Left lung (tissue), 10 donors: ENCODE results near the gene KRT72. TPM values are rescaled to one million over a fixed set of nuclear protein-coding genes. Genes with fewer than 3 reads are reported as not detected.

Experiments used
- ATAC-seq: fragments of 200-7000 bp; cut with Tn5 transposase; one replicate; pipeline ENCODE4 v1.9.1; 2020; ENCODE audit warnings: moderate library complexity
- DNase-seq, 4 donors: peaks; one replicate each; pipeline ENCODE4 v3.0.0-alpha.2; 2013 to 2020
- H3K27ac ChIP-seq, 2 donors: fragments of 200-600 bp; sonication (generic) in 1 of 2; one replicate each; pipeline versions ENCODE4 v1.5.0 to v1.8.0; 2020 to 2021
- H3K27me3 ChIP-seq, 2 donors: fragments of 200-600 bp; sonication (generic) in 1 of 2; one replicate each; pipeline versions ENCODE4 v1.5.0 to v1.8.0; 2020 to 2021
- H3K36me3 ChIP-seq, 2 donors: fragments of 200-600 bp; sonication (generic) in 1 of 2; one replicate each; pipeline versions ENCODE4 v1.5.0 to v1.8.0; 2020 to 2021
- H3K4me1 ChIP-seq, 2 donors: fragments of 200-600 bp; one replicate each; pipeline ENCODE4 v1.8.0; 2021
- H3K4me3 ChIP-seq, 2 donors: fragments of 200-600 bp; sonication (generic) in 1 of 2; one replicate each; pipeline versions ENCODE4 v1.5.0 to v1.8.0; 2020 to 2021; ENCODE audit warnings: mild to moderate bottlenecking in 1 of 2
- H3K9me3 ChIP-seq, 2 donors: fragments of 200-600 bp; sonication (generic) in 1 of 2; one replicate each; pipeline versions ENCODE4 v1.5.0 to v1.8.0; 2020 to 2021
- CTCF ChIP-seq, 2 donors: fragments of 200-600 bp; sonication (generic) in 1 of 2; IDR thresholded peaks; one replicate each; pipeline versions ENCODE4 v1.5.0 to v1.8.0; 2021; ENCODE audit warnings: antibody characterized with exemption in 2 of 2
- intact Hi-C, 2 donors: fragments of 100-400 bp; cut with DNase I; formaldehyde crosslinking; loops; one replicate each; pipeline versions ENCODE4 v1.11.2 to v1.14.2; 2022
- polyA plus RNA-seq, 6 donors: library from polyadenylated mRNA; unstranded; fragments of 120-200 nt; gene quantifications; one replicate each; pipeline ENCODE4 v1.2.1, GENCODE V29; 2013; ENCODE audit not compliant: insufficient read length in 6 of 6
- total RNA-seq, 2 donors: library from RNA; stranded (reverse); fragmentation: NEBNext Ultra II Directional; extraction: Animal tissue kit (Norgen Biotek cat#: 25700); gene quantifications; one replicate each; pipeline ENCODE4 v1.2.1, GENCODE V29; 2021
- donor health status: DM: no; HTN: yes; CAD: no.
- donor health status: DM: no; HTN: no; CAD: no.

Gene KRT72
- total and polyA plus RNA-seq, 8 donors = 0.08 to 0.30 (median 0.21) TPM; not detected in 2

- no peaks in the 10 kb centered on the region for H3K36me3 ChIP-seq
- H3K4me3 ChIP-seq = no peak overlapping the region
- no peak overlapping the region for H3K27ac ChIP-seq
- peaks cover 0 to 49% of the 10 kb centered on the region in 2 donors for H3K27me3 ChIP-seq
- TF ChIP-seq CTCF (IDR thresholded peaks at IDR 0.05) = no peak
- DNase-seq (no peak), ATAC-seq (no peak)
- no peaks in the 10 kb centered on the region for H3K9me3 ChIP-seq
- H3K4me1 ChIP-seq = no peaks in the 10 kb centered on the region
- intact Hi-C loops = no loop called here
Measured at GRCh38 chr12:52575256-52575655, 26.0 kb downstream of the KRT72 start.

- intact Hi-C loops = no loop called here
- no peak within 1 kb of the TSS for H3K4me3 ChIP-seq
- TF ChIP-seq CTCF (IDR thresholded peaks at IDR 0.05) = no peak
- no peak within 1 kb of the TSS for H3K27ac ChIP-seq
- H3K9me3 ChIP-seq = no peaks in the 10 kb centered on the region
- peaks cover 0 to 53% of the 10 kb centered on the region in 2 donors for H3K27me3 ChIP-seq
- H3K4me1 ChIP-seq = no peaks in the 10 kb centered on the region
- ATAC-seq (no peak), DNase-seq (no peak)
- no peaks in the 10 kb centered on the region for H3K36me3 ChIP-seq
Measured at GRCh38 chr12:52573743-52574142, 27.5 kb downstream of the KRT72 start, which contains the start of gene KRT74. Gene KRT74, minus strand, starts transcription at chr12:52573843. Its CDS starts 66 bp downstream, at chr12:52573777.

- ATAC-seq = no peak
Measured at GRCh38 chr12:52573306-52573705, 28.0 kb downstream of the KRT72 start.

GRCh38 chr12:52570511-52570910 lies 30.8 kb downstream of the KRT72 start:
- Histone ChIP-seq H3K36me3 (no peaks in the 10 kb centered on the region), H3K27me3 (peaks cover 11 to 83% of the 10 kb centered on the region in 2 donors), H3K27ac (no peak overlapping the region), H3K4me1 (no peaks in the 10 kb centered on the region), H3K4me3 (no peak overlapping the region), H3K9me3 (no peaks in the 10 kb centered on the region)
- ATAC-seq = no peak
- intact Hi-C loops = no loop called here
- DNase-seq = no peak
- TF ChIP-seq CTCF (IDR thresholded peaks at IDR 0.05) = no peak

More at GRCh38 chr12:52573306-52573705, 28.0 kb downstream of the KRT72 start:
- TF ChIP-seq CTCF (IDR thresholded peaks at IDR 0.05) = no peak
- Histone ChIP-seq H3K4me1 (no peaks in the 10 kb centered on the region), H3K9me3 (no peaks in the 10 kb centered on the region), H3K4me3 (no peak overlapping the region), H3K36me3 (no peaks in the 10 kb centered on the region), H3K27me3 (peaks cover 0 to 55% of the 10 kb centered on the region in 2 donors), H3K27ac (no peak overlapping the region)
- intact Hi-C loops = no loop called here
- no peak for DNase-seq

- H3K27me3 ChIP-seq = peaks cover 23 to 94% of the 10 kb centered on the region in 2 donors
Measured at GRCh38 chr12:52568111-52568510, 33.2 kb downstream of the KRT72 start.

More at GRCh38 chr12:52568111-52568510, 33.2 kb downstream of the KRT72 start:
- H3K27ac ChIP-seq = no peak overlapping the region
- no peak overlapping the region for H3K4me3 ChIP-seq
- DNase-seq (no peak), ATAC-seq (no peak)
- intact Hi-C loops = no loop called here
- no peak for TF ChIP-seq CTCF (IDR thresholded peaks at IDR 0.05)
- no peaks in the 10 kb centered on the region for H3K36me3 ChIP-seq
- no peaks in the 10 kb centered on the region for H3K4me1 ChIP-seq
- H3K9me3 ChIP-seq = no peaks in the 10 kb centered on the region
